Hematopoietic multipotent progenitor cell treated with erythropoietin and hydrocortisone succinate and interleukin-3 and kit ligand, for 8 days (in vitro differentiated cells): Measurements from ENCODE around the gene SLC19A2.

ENCODE experiments used
- DNase-seq: peaks from one replicate; pipeline ENCODE4 v3.0.0-alpha.2; 2015

SLC19A2 gene

DNA sequence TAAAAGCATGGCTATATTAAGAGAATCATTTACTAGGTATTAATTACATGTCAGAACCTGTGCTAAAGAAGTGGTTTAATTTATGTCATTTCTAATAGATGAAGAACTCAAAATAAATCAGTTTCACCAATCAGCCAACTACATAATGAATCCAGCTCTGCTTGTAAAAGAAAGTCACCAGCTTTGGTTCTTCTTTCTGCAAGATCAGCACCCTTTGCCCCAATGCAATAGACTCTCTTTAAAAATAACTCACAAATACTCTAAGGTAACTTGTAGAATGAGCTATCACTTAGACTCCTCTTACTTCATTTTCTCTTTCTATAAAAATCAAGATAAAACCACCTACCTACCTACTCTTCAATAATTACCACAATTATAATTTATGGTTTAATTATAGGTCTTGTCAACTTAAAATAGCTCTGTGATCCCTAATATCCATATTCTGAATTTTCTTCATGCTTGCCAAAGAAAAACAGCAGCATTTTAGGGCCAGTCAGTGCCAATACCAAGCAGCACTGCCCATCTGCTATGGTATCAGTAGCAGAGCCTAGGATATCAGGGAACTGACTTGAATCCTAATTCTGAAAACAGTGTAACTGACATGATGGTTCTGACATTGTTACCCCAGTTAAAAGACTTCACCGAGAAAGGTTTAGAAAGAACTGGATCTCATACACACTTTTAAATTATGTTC, 11.3 kb downstream of the SLC19A2 start:
- no peak for DNase-seq

DNA sequence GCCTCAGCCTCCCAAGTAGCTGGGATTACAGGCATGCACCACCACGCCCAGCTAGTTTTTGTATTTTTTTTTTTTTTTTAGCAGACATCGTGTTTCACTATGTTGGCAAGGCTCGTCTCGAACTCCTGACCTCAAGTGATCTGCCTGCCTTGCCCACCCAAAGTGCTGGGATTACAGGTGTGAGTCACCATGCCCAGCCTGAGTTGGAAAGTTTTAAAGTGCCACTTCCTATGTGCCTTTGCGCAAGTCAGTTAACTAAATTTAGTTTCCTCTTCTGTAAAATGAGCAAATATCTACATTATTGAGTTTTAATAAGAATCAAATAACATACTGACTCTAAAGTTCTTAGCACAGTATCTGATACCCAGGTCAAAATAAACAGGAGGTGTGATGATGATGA, 12.4 kb downstream of the SLC19A2 start:
- no peak for DNase-seq

DNA sequence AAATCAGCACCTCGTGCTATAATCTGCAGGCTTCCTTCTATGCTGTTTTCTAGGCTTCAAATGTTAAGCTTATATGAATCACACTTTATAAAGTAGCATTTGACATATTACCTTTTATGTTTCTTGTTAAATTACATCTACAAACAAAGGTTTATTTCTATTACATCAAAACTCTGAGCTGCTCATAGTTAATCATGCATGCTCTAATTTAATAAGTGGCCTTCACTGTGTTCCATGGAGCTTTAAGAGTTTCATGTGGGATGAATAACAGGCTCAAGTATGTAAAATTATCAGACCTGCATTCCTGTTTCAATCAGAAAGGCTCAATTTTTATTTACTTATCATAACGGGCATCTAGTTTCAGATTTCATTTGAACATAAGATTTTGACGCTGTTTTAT, 13.0 kb downstream of the SLC19A2 start:
- no peak for DNase-seq

DNA sequence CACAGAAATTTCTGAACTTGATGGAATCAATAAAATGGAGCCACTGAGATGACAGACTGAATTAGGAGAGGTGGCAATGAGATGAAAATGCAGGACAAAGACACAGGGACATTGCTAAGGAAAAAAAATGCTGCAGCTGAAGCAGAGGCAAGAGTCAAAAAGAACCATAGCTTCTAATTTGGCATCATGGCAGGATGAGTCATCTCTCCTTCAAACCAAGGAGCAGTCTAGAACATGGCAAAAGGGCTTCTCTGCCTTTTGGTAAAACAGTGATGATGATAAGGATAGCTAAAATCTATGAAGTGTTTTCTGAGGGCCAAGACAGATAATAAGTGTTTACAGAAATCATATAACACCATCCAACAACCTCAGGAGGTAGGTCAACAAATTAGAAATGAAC, 16.8 kb downstream of the SLC19A2 start:
- DNase-seq: no peak

DNA sequence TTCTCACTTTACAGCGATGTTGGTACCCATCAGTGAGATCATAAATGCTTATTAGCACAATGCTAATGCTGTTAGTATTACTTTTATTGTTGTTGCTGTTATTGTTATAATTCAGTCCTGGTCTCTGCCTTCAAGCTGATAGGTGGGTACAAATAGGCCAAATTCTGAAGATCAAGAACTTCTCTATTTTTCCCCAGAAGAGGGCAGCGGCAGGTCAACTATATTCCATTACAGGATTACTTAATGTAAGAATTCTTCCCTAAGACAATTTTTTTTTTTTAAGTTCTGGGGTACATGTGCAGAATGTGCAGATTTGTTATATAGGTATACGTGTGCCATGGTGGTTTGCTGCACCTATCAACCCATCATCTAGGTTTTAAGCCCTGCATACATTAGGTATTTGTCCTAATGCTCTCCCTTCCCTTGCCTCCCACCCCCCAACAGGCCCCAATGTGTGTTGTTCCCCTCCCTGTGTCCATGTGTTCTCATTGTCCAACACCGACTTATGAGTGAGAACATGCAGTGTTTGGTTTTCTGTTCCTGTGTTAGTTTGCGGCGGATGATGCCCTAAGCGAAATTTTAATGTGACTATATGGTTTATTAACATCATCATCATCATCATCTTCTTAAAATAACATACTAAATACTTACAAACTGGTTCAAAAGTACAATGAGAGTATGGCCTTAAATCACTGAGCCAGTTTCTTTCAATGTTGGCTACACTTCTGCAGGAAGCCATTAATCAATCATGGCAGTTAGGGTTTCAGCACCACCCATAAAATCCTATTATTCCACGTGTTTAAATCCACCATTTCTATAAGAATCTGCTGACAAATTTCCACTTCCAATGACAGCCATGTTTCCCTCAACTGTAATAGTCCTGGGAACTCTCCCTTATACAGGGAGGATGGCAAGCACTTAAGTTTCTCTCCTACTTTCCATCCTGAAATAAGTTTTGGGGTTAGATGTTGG, 19.2 kb downstream of the SLC19A2 start:
- DNase-seq: peak; percentile 58

DNA sequence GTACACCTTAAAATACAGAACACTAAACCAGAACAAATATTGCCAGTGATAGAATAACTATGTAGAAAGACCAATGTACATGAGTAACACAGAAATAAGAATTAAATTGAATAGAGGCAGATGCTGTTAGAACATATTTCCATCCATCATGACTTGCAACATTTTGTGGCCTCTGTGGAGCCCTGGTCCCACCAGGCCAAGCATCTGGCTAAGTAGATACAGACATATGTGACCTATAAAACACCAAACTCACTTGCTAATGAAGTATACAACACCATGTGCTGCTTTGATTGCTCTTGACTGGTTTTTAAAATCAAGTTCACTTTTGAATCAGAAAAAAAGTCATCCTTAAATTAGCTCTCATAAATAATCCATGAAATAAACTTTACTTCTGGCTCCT, 20.5 kb downstream of the SLC19A2 start:
- peak; percentile 29 for DNase-seq

DNA sequence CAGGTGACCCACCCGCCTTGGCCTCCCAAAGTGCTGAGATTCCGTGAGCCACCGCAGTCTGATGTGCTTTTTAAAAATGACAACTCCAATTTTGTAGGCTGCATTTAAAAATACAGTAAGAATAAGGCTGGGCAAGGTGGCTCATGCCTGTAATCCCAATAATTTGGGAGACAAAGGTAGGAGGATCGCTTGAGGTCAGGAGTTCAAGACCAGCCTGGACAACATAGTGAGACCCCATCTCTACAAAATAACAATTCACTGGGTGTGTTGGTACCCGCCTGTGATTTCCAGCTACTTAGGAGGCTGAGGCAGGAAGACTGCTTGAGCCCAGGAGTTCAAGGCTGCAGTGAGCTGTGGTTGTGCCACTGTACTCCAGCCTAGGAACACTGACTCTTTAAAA, 23.4 kb downstream of the SLC19A2 start:
- no peak for DNase-seq

DNA sequence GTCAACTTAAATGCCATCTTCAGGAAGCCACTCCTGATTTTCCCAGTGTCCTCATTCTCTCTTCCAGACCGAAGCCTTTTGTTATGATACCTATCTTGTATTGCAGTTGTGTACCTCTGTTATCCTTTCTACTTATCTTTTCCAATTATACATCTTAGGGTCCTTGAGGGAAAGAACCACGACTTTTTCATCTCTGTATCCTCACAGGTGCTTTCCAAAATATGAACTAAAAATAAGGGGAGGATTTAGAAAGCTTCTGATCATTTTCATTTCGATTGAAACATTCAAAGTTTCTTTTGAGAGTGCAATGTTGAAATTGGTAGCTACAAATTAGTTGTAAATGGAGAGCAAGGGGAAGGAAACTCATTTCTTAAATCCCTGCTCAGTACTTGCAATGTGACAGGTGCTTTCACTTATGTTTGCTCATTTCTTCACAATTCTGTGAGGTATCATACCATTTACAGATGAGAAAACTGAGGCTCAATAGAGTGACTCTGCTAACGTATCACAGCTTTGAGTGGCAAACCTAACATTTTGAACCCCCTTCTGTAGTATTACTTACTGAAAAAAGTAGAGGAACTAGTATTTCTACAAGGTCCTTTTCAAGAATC, 24.2 kb downstream of the SLC19A2 start:
- DNase-seq: no peak

DNA sequence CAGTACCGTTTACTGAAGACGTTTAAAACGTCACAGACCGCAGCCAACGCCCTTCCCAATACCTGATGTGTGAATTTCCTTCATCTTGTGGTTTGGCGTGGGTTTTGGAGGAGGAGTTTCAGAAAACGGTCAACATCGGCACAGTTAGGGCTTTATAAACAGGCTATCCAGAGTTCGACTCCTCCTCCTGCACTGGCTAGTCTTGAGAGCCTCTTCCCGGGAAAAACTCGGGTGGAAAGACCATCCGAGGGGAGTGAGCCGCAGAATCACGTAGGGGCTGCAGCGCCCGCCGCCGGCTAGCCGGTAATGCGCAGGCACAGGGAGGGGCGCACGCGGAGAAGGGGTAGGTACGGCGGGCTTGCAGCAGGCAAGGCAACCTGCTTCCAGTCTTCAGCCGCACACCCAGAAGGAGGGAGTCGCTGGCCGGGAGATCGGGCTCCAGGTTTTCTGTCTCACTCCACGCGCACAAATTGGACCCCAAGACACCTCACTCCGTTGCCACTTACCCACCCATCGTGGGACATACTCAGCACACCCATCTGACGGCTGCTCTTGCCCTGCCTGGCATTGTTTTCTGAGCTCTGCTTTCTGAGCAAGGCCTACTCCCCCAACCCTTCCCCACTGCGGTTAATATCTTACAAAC, 25.4 kb downstream of the SLC19A2 start:
- DNase-seq: peak; percentile 82

DNA sequence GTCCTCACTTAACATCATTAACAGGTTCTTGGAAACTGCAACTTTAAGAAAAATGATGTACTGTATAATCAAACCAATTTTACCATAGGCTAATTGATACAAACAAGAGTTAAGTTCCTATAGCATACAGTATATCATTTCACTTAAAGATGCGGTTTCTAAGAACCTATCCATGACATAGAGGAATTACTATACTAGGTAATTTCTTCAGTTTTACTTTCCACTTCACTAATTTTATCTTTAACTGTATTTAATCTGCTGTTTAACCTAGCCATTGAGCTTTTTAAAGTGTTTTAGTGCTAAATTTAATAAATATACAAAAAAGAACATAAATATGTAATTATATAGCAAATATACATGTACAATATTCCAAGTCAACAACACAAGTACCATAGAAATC, 28.3 kb downstream of the SLC19A2 start:
- no peak for DNase-seq

DNA sequence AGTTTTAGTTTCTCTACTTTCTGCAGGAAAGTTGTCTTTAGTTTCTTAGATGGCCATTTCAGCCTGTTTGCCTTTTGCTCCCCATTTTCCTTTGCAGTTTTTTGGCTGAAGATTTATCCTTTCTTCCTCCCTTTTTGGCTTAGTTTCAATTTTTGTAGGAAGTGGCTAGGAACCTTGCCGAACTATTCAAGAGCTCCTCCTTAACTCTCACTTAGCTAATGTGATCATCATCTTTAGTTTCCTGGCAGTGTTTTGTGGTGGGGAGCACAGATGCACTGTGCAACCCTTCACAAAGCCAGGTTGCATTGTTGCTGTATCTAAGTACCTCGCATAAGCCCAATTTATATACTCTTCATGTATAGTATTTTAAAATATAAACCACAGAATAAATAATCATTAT, 29.7 kb downstream of the SLC19A2 start:
- DNase-seq: no peak

DNA sequence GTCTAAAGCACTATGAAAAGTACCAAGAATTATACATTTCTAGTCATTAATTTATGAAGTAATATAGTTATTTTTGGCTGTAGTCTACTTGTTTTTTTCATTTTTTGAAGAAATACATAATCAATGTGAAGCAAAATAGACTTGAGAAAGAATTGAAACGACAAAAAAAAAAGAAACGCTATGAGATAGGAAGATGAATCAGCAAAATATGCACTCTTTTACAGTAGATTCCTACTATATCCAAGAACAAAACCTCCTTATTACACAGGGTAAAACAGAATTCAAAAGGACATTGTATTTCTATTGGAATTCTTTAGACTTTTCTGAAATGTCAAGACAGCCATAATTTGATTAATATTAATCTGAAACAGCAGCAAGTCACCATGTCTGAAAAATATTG, 32.8 kb downstream of the SLC19A2 start:
- no peak for DNase-seq

DNA sequence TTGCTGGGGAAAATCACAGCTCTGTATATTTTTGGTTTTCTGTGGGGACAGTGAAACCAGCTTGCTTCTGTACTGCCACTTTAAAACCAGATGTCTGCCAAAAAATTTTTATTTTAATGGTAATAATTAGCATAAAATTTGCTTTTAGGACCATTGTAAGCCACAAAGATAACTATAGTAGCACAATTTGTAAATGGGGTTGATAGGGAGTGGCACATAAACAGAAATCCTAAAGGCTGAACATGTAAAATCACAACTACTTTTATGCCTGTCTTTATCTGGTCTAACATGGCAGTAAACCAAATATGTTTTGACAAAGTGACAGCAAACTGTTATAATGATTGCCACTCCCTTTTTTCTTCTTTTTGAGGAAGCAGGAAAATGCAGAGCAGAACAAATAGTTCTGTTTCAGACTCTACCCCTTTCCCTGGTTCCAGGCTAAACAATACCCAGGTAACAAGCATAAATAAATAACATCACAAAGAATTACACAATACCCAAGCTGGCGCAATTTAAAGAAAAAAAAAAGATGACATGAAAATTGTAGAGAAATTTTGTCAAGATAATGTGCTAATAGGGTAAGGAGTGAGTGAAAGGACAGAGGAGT, 34.4 kb downstream of the SLC19A2 start:
- no peak for DNase-seq

DNA sequence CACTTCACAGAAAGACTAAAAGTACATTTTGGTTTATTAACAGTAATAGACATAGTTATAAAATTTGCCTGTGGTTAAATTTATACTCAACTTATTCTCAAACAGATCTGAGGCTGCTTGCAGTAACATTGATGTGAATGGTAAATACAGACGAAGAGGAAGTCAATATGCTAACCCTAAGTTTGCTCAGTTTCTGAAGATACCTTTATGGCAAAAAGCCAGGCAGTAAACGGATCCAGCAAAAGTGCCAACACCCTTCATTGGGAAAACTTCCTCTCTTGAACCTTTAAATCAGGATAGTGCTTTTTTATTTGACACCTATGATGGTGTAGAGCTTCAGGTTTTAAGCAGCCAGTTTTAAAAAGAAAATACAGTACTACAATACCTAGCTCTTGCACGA, 41.8 kb downstream of the SLC19A2 start:
- no peak for DNase-seq

DNA sequence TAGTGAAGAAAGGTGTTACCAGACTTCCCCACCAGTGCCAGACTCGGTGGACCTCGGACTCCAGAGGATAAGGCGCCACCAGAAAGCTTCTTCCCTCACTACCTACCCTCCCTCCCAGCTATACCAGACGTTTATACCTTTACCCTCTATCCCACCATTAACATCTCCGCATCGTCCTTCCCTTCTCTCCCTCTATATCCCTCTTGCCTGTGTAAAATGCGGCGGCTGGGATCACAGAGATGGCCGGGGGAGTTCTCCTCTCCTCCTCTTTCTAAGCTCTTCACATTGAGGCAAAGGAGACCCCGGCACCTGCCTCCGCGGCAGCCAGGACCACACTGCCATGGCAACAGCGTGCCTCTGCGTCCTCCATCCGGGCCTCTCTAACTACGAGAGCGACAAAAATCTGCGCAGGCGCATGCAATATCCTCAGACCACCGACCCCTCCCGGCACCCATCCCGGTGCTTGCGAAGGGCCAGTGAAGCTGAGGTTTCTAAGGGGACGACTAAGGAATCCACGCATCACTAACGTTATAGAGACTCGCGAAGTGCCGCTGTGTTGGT, 58.6 kb downstream of the SLC19A2 start, which contains the start of gene CCDC181:
Gene CCDC181, minus strand, starts transcription at position 394 of the 561 bp plus-strand sequence. CDS start 2,547 bp downstream, outside the sequence.
- peak; percentile 7 for DNase-seq

DNA sequence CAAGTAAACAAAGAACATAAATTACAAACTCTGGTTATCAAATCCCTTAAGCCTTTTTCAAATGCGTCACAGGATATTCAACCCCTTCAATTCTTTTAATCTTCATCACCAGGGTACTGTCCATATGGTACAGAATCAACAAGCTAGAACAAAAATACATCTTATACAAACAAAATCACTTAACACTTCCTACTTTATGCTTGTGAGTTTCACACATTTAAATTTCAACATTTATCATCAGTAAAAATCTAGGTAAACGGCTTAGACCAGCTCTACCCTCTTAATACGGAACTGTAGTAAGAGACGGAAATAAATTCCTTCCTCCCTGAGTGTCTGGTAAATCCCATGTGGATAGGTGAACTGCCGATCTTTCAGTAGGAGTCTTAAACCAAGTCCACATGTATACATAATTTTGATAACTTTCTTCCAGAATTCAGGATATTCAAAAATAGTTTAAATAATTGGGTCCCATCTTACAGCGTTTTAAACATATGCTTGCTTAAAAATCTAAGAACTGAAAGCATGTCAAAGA, 59.5 kb downstream of the SLC19A2 start:
- no peak for DNase-seq

DNA sequence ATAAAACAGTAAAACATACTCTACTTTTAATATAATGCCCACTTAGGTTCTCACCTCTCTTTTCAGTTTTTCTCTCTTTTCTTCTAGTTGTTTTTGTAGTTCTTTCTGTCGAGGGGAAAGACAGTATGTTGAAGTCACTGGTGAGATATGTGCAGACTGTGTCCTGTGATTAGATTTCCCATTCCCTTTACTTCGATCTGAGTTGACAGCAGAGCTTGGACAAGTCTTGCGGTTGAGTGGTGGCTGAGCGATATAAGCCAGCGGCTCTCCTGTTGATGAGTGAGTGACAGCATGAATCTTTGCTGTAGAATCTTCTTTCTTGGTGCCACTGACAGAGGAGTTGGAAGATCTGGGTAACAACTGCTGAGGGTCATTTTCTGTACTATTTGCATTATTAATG, 64.4 kb downstream of the SLC19A2 start:
- no peak for DNase-seq

DNA sequence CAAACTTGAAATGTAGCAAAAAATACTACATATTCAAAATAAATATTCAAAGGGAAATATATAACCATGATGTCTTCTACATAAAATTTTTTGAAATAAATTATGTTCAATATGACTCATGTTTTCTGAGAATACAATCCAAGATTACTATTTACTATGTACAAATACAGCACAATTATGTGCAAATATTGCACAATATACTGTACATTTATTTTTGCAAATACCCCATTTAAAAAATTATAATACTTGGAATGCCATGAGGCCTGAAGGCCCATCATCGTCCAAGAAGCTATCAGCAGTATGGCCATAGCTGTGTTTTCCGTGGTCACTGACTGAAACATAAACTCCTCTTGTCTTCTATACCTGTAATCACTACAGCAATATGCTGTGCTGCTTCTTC, 70.8 kb downstream of the SLC19A2 start:
- DNase-seq: no peak
